ENCODE data around the gene RALGPS2. TPM values are rescaled to one million over a fixed set of nuclear protein-coding genes. Genes with fewer than 3 reads are reported as not detected.

The RALGPS2 gene
- total RNA-seq, 1 donor from 2014 or later: 78.7 TPM

- Histone ChIP-seq H3K9ac (no peak overlapping the region), H3F3A (ENCODE audit: low read depth) (no peaks in the 10 kb centered on the region), H2AFZ (replicated peaks) (peak overlapping the region; percentile 83), H3K4me2 (peak overlapping the region; percentile 7), H3K79me2 (ENCODE audit: low read depth) (no peaks in the 10 kb centered on the region), H3K36me3 (no peaks in the 10 kb centered on the region), H4K20me1 (ENCODE audit: low read depth) (no peaks in the 10 kb centered on the region), H3K27me3 (no peaks in the 10 kb centered on the region), H3K4me3 (no peak overlapping the region), H3K9me3 (ENCODE audit: low read depth) (no peaks in the 10 kb centered on the region), H3K4me1 (peaks cover 7% of the 10 kb centered on the region), H3K27ac (no peak overlapping the region)
- Mint-ChIP-seq H3K27me3 (ENCODE audit: insufficient read depth, low read depth) (peaks cover 2% of the 10 kb centered on the region), H3K4me1 (peaks cover 10% of the 10 kb centered on the region), H3K27ac (no peak overlapping the region), H3K4me3 (no peak overlapping the region), H3K9me3 (no peaks in the 10 kb centered on the region), H3K36me3 (no peaks in the 10 kb centered on the region)
- no peak for TF ChIP-seq EZH2 (IDR thresholded peaks at IDR 0.05)
- no peak for TF ChIP-seq CTCF (IDR thresholded peaks at IDR 0.05)
- no peak for TF ChIP-seq EZH2phosphoT487 (IDR thresholded peaks at IDR 0.05)
- DNase-seq (ENCODE audit: low spot score): peak; percentile 20
Observed at GRCh38 chr1:178945763-178946266, 220.8 kb downstream of the RALGPS2 start.

GRCh38 chr1:178946416-178946815, 221.4 kb downstream of the RALGPS2 start:
- no peak overlapping the region for H3K4me3 Mint-ChIP-seq
- peaks cover 2% of the 10 kb centered on the region for H3K27me3 Mint-ChIP-seq (ENCODE audit: insufficient read depth, low read depth)
- Histone ChIP-seq H3K4me2 (peak overlapping the region; percentile 7), H4K20me1 (ENCODE audit: low read depth) (no peaks in the 10 kb centered on the region), H3K36me3 (no peaks in the 10 kb centered on the region), H3F3A (ENCODE audit: low read depth) (no peaks in the 10 kb centered on the region), H3K9ac (no peak overlapping the region), H3K79me2 (ENCODE audit: low read depth) (no peaks in the 10 kb centered on the region), H3K27ac (no peak overlapping the region), H2AFZ (replicated peaks) (peak overlapping the region; percentile 83), H3K9me3 (ENCODE audit: low read depth) (no peaks in the 10 kb centered on the region), H3K4me3 (no peak overlapping the region), H3K27me3 (no peaks in the 10 kb centered on the region), H3K4me1 (peaks cover 7% of the 10 kb centered on the region)
- no peak overlapping the region for H3K27ac Mint-ChIP-seq
- H3K36me3 Mint-ChIP-seq: no peaks in the 10 kb centered on the region
- DNase-seq (ENCODE audit: low spot score): no peak
- peaks cover 10% of the 10 kb centered on the region for H3K4me1 Mint-ChIP-seq
- H3K9me3 Mint-ChIP-seq: no peaks in the 10 kb centered on the region
- no peak for TF ChIP-seq EZH2 (IDR thresholded peaks at IDR 0.05)
- no peak for TF ChIP-seq CTCF (IDR thresholded peaks at IDR 0.05)
- TF ChIP-seq EZH2phosphoT487 (IDR thresholded peaks at IDR 0.05): no peak

GRCh38 chr1:178946855-178947676, 222.0 kb downstream of the RALGPS2 start:
- no peak overlapping the region for H3K4me3 Mint-ChIP-seq
- Histone ChIP-seq H3K27ac (no peak overlapping the region), H3K27me3 (no peaks in the 10 kb centered on the region), H3K4me2 (no peak overlapping the region), H2AFZ (replicated peaks) (peak overlapping the region; percentile 83), H3K36me3 (no peaks in the 10 kb centered on the region), H3K4me1 (peaks cover 7% of the 10 kb centered on the region), H3K79me2 (ENCODE audit: low read depth) (no peaks in the 10 kb centered on the region), H3K9me3 (ENCODE audit: low read depth) (no peaks in the 10 kb centered on the region), H3K4me3 (no peak overlapping the region), H4K20me1 (ENCODE audit: low read depth) (no peaks in the 10 kb centered on the region), H3F3A (ENCODE audit: low read depth) (no peaks in the 10 kb centered on the region), H3K9ac (no peak overlapping the region)
- H3K9me3 Mint-ChIP-seq: no peaks in the 10 kb centered on the region
- H3K4me1 Mint-ChIP-seq: peaks cover 9% of the 10 kb centered on the region
- DNase-seq (ENCODE audit: low spot score): no peak
- TF ChIP-seq CTCF (IDR thresholded peaks at IDR 0.05) (no peak), EZH2phosphoT487 (IDR thresholded peaks at IDR 0.05) (no peak), EZH2 (IDR thresholded peaks at IDR 0.05) (no peak)
- no peak overlapping the region for H3K27ac Mint-ChIP-seq
- H3K27me3 Mint-ChIP-seq (ENCODE audit: insufficient read depth, low read depth): peaks cover 2% of the 10 kb centered on the region
- H3K36me3 Mint-ChIP-seq: no peaks in the 10 kb centered on the region

Measured in neural progenitor cell (in vitro differentiated cells).